ENCODE measurements around the gene MARK4.

- TF ChIP-seq POLR2A (IDR thresholded peaks at IDR 0.05; ENCODE audit: low read length) (no peak), GATA1 (IDR thresholded peaks at IDR 0.05; ENCODE audit: low read depth, low read length) (no peak)
These were observed 47.2 kb downstream of the MARK4 start for GRCh38 chr19:45298264-45298663.

Measured in erythroblast (primary cell).